GM12874 (cell line): ENCODE measurements around the gene PATE2.

ENCODE experiments used
- TF ChIP-seq, protein P1 (sequence below): IDR thresholded peaks from 2 replicates; pipeline ENCODE4 v1.5.1; 2011; ENCODE audit warnings: low read depth, mild to moderate bottlenecking, control low read depth, low read length, moderate library complexity; ENCODE audit not compliant: insufficient read depth

The PATE2 gene

GRCh38 chr11:125777309-125777708 lies 1.3 kb downstream of the PATE2 start:
- TF ChIP-seq, protein P1, sequence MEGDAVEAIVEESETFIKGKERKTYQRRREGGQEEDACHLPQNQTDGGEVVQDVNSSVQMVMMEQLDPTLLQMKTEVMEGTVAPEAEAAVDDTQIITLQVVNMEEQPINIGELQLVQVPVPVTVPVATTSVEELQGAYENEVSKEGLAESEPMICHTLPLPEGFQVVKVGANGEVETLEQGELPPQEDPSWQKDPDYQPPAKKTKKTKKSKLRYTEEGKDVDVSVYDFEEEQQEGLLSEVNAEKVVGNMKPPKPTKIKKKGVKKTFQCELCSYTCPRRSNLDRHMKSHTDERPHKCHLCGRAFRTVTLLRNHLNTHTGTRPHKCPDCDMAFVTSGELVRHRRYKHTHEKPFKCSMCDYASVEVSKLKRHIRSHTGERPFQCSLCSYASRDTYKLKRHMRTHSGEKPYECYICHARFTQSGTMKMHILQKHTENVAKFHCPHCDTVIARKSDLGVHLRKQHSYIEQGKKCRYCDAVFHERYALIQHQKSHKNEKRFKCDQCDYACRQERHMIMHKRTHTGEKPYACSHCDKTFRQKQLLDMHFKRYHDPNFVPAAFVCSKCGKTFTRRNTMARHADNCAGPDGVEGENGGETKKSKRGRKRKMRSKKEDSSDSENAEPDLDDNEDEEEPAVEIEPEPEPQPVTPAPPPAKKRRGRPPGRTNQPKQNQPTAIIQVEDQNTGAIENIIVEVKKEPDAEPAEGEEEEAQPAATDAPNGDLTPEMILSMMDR = no peak

- TF ChIP-seq, protein P1 = no peak
Measured at GRCh38 chr11:125773516-125773915, 5.1 kb downstream of the PATE2 start.

- TF ChIP-seq, protein P1 = no peak
Measured at GRCh38 chr11:125772834-125773505, 5.7 kb downstream of the PATE2 start.

DNA sequence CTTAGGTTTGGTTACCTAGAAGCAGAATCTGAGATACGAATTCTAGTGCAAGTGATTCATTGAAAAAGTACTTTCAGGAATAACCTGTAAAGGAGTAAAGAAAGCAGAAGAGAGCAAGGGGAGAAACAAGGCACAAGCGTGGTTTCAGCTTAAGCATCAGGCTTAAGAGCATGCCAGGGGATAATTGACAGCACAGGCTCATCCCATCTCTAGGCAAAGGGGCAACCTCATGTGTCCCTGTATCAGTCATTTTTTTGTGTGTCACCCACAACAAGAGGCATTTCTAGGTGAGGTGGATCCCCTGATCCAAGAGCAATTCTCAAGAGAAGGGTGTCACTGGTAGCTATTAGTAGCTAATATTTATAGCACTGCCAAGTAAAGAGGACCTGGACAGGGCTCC lies 8.0 kb downstream of the PATE2 start:
- TF ChIP-seq, protein P1 = no peak

DNA sequence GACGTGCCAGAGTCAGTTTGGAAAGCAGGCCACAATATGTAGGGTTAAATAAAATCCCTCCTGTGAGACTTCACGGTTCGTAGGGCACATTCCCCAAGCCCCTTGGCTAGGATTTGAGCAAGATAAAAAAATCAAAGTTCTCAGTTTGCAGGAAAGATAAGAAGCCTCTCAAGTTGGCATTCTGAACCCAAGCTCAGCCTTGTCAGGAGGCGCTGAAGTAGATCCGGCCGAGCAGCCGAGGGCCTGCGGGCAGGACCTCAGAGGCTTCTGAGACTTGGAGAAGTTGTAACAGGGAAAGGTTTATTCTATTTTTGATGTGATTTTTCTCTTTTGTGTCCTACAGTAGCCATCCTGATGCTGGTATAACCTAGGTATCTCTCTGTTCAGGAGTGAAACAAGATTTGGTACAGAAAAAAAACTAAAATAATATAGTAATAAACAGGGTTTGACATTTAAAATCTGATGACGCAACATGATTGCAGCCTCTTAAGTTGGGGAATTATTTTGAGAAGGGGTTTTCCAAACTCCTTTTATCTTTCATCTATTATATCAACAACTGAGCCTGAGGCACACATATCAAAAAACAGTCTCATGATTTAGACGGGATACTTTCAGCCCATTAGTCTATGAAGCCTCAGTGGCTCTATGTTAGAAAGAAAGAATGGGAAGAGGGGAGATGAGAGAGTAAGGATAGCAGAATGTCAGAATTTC lies 10.1 kb downstream of the PATE2 start:
- TF ChIP-seq, protein P1 = no peak

GRCh38 chr11:125766251-125766650 lies 12.4 kb downstream of the PATE2 start:
- TF ChIP-seq, protein P1 = no peak

DNA sequence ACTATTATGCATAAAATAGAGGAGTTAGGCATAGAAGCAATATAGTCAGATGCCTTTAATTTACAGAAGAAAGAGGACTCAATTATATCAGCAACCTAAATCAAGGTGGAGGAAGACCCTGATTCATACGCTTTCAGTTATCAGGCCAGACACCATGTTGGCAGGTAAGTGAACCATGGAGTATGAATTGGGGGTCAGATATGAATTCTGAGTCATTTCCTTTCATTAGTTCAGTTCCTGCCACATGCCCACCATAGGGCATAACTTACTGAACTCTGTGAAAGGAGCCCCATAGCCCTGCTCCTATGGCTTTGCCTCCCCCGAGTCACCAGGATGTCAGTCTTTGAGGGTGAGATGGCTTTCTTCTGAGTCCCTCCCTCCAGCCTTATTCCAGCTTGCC lies 15.1 kb downstream of the PATE2 start:
- TF ChIP-seq, protein P1 = no peak
